DOHH2 (cell line): Measurements from ENCODE around the gene SLC16A10.

Experiments used
- EZH2phosphoT487 ChIP-seq: fragments of 200-600 bp; sonication (generic); IDR thresholded peaks from 2 replicates; pipeline ENCODE4 v1.6.1; 2017; ENCODE audit warnings: borderline replicate concordance, mild to moderate bottlenecking, antibody characterized with exemption, low read length, moderate library complexity, mixed read lengths
- TF ChIP-seq, protein P1 (sequence below): fragments of 200-600 bp; sonication (generic); IDR thresholded peaks from one replicate; pipeline ENCODE4 v1.5.1; 2014; ENCODE audit warnings: antibody characterized with exemption, mild to moderate bottlenecking, low read depth, low read length; ENCODE audit not compliant: poor library complexity, severe bottlenecking

DNA sequence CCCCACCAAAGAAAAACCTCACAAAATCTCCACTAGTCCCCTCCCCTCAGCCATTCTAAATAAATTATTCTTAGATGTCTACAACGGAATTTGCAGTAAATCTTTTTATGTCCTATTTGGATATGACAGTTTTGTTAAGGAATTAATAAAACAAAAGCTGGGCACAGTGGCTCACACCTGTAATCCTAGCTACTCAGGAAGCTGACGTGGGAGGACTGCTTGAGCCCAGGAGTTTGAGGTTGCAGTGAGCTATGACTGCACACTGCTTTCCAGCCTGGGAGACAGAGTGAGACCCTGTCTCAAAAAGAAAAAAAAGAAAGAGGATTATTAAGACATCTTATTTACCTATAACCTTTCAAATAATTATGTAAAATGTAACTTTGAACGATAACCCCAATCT, 165.4 kb downstream of the SLC16A10 start:
- TF ChIP-seq, protein P1, sequence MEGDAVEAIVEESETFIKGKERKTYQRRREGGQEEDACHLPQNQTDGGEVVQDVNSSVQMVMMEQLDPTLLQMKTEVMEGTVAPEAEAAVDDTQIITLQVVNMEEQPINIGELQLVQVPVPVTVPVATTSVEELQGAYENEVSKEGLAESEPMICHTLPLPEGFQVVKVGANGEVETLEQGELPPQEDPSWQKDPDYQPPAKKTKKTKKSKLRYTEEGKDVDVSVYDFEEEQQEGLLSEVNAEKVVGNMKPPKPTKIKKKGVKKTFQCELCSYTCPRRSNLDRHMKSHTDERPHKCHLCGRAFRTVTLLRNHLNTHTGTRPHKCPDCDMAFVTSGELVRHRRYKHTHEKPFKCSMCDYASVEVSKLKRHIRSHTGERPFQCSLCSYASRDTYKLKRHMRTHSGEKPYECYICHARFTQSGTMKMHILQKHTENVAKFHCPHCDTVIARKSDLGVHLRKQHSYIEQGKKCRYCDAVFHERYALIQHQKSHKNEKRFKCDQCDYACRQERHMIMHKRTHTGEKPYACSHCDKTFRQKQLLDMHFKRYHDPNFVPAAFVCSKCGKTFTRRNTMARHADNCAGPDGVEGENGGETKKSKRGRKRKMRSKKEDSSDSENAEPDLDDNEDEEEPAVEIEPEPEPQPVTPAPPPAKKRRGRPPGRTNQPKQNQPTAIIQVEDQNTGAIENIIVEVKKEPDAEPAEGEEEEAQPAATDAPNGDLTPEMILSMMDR: no peak
- TF ChIP-seq EZH2phosphoT487: no peak
